GM12878 (cell line): ENCODE measurements around the gene NEU1. TPM values are rescaled to one million over a fixed set of nuclear protein-coding genes. Genes with fewer than 3 reads are reported as not detected.

Experiments
- BACH1 ChIP-seq: fragments of 450-650 bp; IDR thresholded peaks from 2 replicates; pipeline ENCODE4 v1.6.1; 2017; ENCODE audit warnings: mild to moderate bottlenecking, borderline replicate concordance
- BMI1 ChIP-seq: fragments of 450-650 bp; IDR thresholded peaks from 2 replicates; pipeline ENCODE4 v1.6.1; 2016; ENCODE audit warnings: mild to moderate bottlenecking, moderate library complexity, borderline replicate concordance
- CBFB ChIP-seq: IDR thresholded peaks from 2 replicates; pipeline ENCODE4 v1.6.1; 2016; ENCODE audit warnings: antibody characterized with exemption, low read depth
- ESRRA ChIP-seq: IDR thresholded peaks from 2 replicates; pipeline ENCODE4 v1.6.1; 2012; ENCODE audit warnings: mild to moderate bottlenecking, low read length, improper control_type of control experiment
- GATAD2B ChIP-seq: fragments of 450-650 bp; conservative IDR thresholded peaks from 2 replicates; pipeline ENCODE4 v1.6.1; 2017; ENCODE audit warnings: low read depth, mild to moderate bottlenecking, moderate library complexity
- MTA3 ChIP-seq: IDR thresholded peaks from 2 replicates; pipeline ENCODE4 v1.6.1; 2012; ENCODE audit warnings: low read length, inconsistent platforms, borderline replicate concordance
- MXI1 ChIP-seq: fragments of 150-350 bp; IDR thresholded peaks from 2 replicates; pipeline ENCODE4 v1.6.1; 2011; ENCODE audit warnings: low read depth, mild to moderate bottlenecking, inconsistent platforms, low read length, improper control_type of control experiment
- MYB ChIP-seq: fragments of 150-350 bp; IDR thresholded peaks from 2 replicates; pipeline ENCODE4 v1.6.1; 2014; ENCODE audit warnings: mild to moderate bottlenecking, low read depth, low read length, borderline replicate concordance
- NFYB ChIP-seq: IDR thresholded peaks from 2 replicates; pipeline ENCODE4 v1.6.1; 2011; ENCODE audit warnings: low read depth, mild to moderate bottlenecking, low read length, improper control_type of control experiment, moderate library complexity; ENCODE audit not compliant: insufficient read depth
- NR2C1 ChIP-seq: fragments of 450-650 bp; IDR thresholded peaks from 2 replicates; pipeline ENCODE4 v1.6.1; 2017; ENCODE audit warnings: antibody characterized with exemption, mild to moderate bottlenecking, moderate library complexity
- NRF1 ChIP-seq: conservative IDR thresholded peaks from 2 replicates; pipeline ENCODE4 v1.6.1; 2011; ENCODE audit warnings: mild to moderate bottlenecking, low read depth, low read length, improper control_type of control experiment
- RBBP5 ChIP-seq: fragments of 200-600 bp; sonication (generic); conservative IDR thresholded peaks from 2 replicates; pipeline ENCODE4 v1.6.1; 2016
- RELA ChIP-seq: fragments of 450-650 bp; IDR thresholded peaks from 2 replicates; pipeline ENCODE4 v1.8.0; 2014; ENCODE audit warnings: borderline replicate concordance; ENCODE audit not compliant: partially characterized antibody
- REST ChIP-seq: IDR thresholded peaks from 2 replicates; pipeline ENCODE4 v1.6.1; 2012; ENCODE audit warnings: mild to moderate bottlenecking, low read depth, low read length
- RFX5 ChIP-seq: IDR thresholded peaks from 2 replicates; pipeline ENCODE4 v1.6.1; 2011; ENCODE audit warnings: low read depth, low read length, improper control_type of control experiment
- SMAD5 ChIP-seq: IDR thresholded peaks from 2 replicates; pipeline ENCODE4 v1.6.1; 2016; ENCODE audit warnings: antibody characterized with exemption, low read depth
- TCF7 ChIP-seq: IDR thresholded peaks from 2 replicates; pipeline ENCODE4 v1.6.1; 2014; ENCODE audit warnings: antibody characterized with exemption, borderline replicate concordance
- WRNIP1 ChIP-seq: IDR thresholded peaks from 2 replicates; pipeline ENCODE4 v1.6.1; 2011; ENCODE audit warnings: low read depth, low read length, improper control_type of control experiment, borderline replicate concordance
- ZBED1 ChIP-seq: IDR thresholded peaks from 2 replicates; pipeline ENCODE4 v1.6.1; 2016; ENCODE audit warnings: borderline replicate concordance
- ZBTB40 ChIP-seq: fragments of 450-650 bp; IDR thresholded peaks from 2 replicates; pipeline ENCODE4 v1.6.1; 2016; ENCODE audit warnings: mild to moderate bottlenecking, moderate library complexity, borderline replicate concordance
- ZNF24 ChIP-seq: fragments of 450-650 bp; IDR thresholded peaks from 2 replicates; pipeline ENCODE4 v1.6.1; 2017; ENCODE audit warnings: antibody characterized with exemption, mild to moderate bottlenecking
- ZNF384 ChIP-seq: IDR thresholded peaks from 2 replicates; pipeline ENCODE4 v1.6.1; 2012; ENCODE audit warnings: low read depth, mild to moderate bottlenecking, low read length, improper control_type of control experiment, borderline replicate concordance
- ZZZ3 ChIP-seq: IDR thresholded peaks from 2 replicates; pipeline ENCODE4 v1.6.1; 2011; ENCODE audit warnings: low read depth; ENCODE audit not compliant: control insufficient read depth, insufficient read length
- polyA plus RNA-seq, 11 experiments: library from polyadenylated mRNA; depleted of rRNA in 4 of 11; unstranded in 6 of 11; stranded (reverse) in 5 of 11; fragments of >200 nt; fragmentation: Nextera tagmentation in 4 of 11; fragmentation: Illumina TruSeq in 1 of 11; extraction: Ambion mirVana in 4 of 11; extraction: Trizol in 1 of 11; gene quantifications; 1 replicate in 1 of 11; 2 replicates in 10 of 11; pipeline versions ENCODE4 v1.2.1 to v1.2.3, GENCODE V29; 2011 to 2016; ENCODE audit warnings: inconsistent platforms in 2 of 11, missing spikeins in 2 of 11, low read depth in 1 of 11
- total RNA-seq, 4 experiments: library from RNA; depleted of rRNA in 3 of 4; stranded (reverse); fragments of >200 nt in 3 of 4; fragmentation: Illumina TruSeq in 1 of 4; extraction: Trizol in 1 of 4; gene quantifications; 2 replicates each; pipeline versions ENCODE4 v1.2.1 to v1.2.3, GENCODE V29; 2013 to 2021

The NEU1 gene
- total and polyA plus RNA-seq, 10 of the 15 experiments (the other 5 are each of a cell fraction or from before 2014, with no cell fraction given), result 7.2 to 26.9 (median 21.6) TPM

- TF ChIP-seq REST, result no peak
- TF ChIP-seq CBFB, result no peak
- no peak for TF ChIP-seq ESRRA
- no peak for TF ChIP-seq ZBED1
- TF ChIP-seq NR2C1, result no peak
- no peak for TF ChIP-seq RBBP5
- TF ChIP-seq GATAD2B, result peak; percentile 62; the same call in 1 of the 2 replicates
- no peak for TF ChIP-seq BMI1
- no peak for TF ChIP-seq ZNF384
- TF ChIP-seq RELA, result peak; percentile 10
- no peak for TF ChIP-seq RFX5
- TF ChIP-seq MTA3, result no peak
- TF ChIP-seq MXI1, result 0 out of 2 replicates have a peak, but pooled peaks have one; percentile 30
- TF ChIP-seq TCF7, result no peak
- no peak for TF ChIP-seq NRF1
- peak; percentile 62; the same call in 1 of the 2 replicates for TF ChIP-seq ZBTB40
- peak; percentile 78 for TF ChIP-seq NFYB
- TF ChIP-seq ZNF24, result no peak
- TF ChIP-seq WRNIP1, result no peak
- peak; percentile 81; the same call in 1 of the 2 replicates for TF ChIP-seq BACH1
- TF ChIP-seq SMAD5, result no peak; the same call in 1 of the 2 replicates
- TF ChIP-seq MYB, result no peak
- no peak for TF ChIP-seq ZZZ3
Observed at GRCh38 chr6:31815025-31815838, 47.4 kb downstream of the NEU1 start, which contains the start of the genes HSPA1A and HSPA1L (continued).
